HUES48 (cell line): ENCODE data around the gene PAFAH1B2.
A peak's percentile ranks its signal among the peaks of the same experiment; 100 is the strongest.

ENCODE experiments used
- H3K27ac ChIP-seq: one replicate; pipeline ENCODE4 v1.7.0; 2013; ENCODE audit warnings: low read depth, low read length, inconsistent platforms
- H3K27me3 ChIP-seq: 2 replicates; pipeline ENCODE4 v1.6.1; 2013; ENCODE audit warnings: mild to moderate bottlenecking, low read length; ENCODE audit not compliant: control insufficient read depth, insufficient read depth
- H3K36me3 ChIP-seq: 2 replicates; pipeline ENCODE4 v1.6.1; 2013; ENCODE audit warnings: low read length; ENCODE audit not compliant: control insufficient read depth, insufficient read depth
- H3K4me1 ChIP-seq: 2 replicates; pipeline ENCODE4 v1.6.1; 2013; ENCODE audit warnings: mild to moderate bottlenecking, low read length; ENCODE audit not compliant: control insufficient read depth, insufficient read depth
- H3K4me3 ChIP-seq: 2 replicates; pipeline ENCODE4 v1.5.1; 2013; ENCODE audit warnings: mild to moderate bottlenecking, low read depth, low read length
- H3K9ac ChIP-seq: 2 replicates; pipeline ENCODE4 v1.6.1; 2013; ENCODE audit warnings: mild to moderate bottlenecking, low read depth, low read length, moderate library complexity
- H3K9me3 ChIP-seq: 2 replicates; pipeline ENCODE4 v1.6.1; 2013; ENCODE audit warnings: low read length; ENCODE audit not compliant: control insufficient read depth, insufficient read depth

The PAFAH1B2 gene

DNA sequence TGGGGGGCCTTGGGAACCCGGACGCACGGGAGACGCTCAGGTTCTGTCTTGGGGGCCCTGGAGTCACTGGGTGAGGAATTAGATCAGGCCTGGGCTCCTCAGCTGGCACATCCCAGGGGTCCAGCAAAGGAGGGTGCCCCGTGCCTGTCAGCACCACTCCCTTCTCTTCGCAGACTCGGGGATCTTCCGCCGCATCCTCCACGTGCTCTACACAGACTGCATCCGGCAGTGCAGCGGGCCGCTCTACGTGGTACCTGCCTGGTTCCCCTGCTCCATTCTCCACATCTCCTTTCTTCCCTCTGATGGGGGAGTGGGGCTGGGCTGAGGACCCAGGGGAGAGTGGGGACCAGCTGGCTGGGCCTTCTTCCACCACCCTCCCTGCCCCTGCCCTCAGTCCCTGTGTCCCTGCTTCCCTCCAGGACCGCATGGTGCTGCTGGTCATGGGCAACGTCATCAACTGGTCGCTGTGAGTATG, 48.4 kb downstream of the PAFAH1B2 start:
- H3K27ac ChIP-seq = no peak overlapping the region
- no peaks in the 10 kb centered on the region for H3K27me3 ChIP-seq
- peaks cover 25% of the 10 kb centered on the region for H3K36me3 ChIP-seq
- H3K9ac ChIP-seq = no peak overlapping the region
- H3K4me3 ChIP-seq = no peak overlapping the region
- no peaks in the 10 kb centered on the region for H3K4me1 ChIP-seq
- no peaks in the 10 kb centered on the region for H3K9me3 ChIP-seq

DNA sequence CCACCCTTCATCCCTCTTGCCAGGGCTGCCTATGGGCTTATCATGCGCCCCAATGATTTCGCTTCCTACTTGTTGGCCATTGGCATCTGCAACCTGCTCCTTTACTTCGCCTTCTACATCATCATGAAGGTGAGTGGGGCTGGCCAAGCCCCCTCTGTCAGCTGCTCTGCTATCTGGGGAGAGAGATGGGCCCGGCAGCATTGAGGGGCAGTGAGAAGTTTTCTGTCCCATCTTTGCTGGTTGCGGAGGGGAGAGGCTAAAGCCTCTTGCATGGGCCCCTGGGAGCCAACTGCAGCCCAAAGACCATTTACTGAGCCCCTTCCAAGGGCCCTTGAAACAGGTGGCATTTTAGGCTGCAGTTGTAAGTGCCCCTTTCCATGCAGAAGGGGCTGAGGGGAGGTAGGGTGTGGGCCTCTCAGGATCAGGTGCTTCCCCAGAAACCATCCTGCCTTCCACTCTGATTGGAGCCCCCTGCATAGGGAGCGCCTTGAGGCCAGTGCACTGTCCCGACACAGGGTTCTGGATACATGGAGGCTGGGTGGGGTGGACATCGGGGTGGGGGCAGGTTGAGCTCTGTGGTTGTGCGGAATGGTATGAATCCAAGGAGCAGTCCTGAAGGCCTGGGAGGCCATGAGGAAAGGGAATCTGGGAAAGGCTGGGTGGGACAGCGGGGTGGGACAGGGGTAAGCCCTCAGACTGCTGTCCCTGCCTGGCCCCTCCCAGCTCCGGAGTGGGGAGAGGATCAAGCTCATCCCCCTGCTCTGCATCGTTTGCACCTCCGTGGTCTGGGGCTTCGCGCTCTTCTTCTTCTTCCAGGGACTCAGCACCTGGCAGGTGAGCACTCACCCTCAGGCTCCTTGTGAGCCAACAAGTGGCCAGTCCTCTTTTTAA, 49.3 kb downstream of the PAFAH1B2 start:
- Histone ChIP-seq H3K27ac (no peak overlapping the region), H3K9ac (no peak overlapping the region), H3K36me3 (peaks cover 25% of the 10 kb centered on the region), H3K4me1 (peaks cover 4% of the 10 kb centered on the region), H3K27me3 (no peaks in the 10 kb centered on the region), H3K4me3 (no peak overlapping the region), H3K9me3 (no peaks in the 10 kb centered on the region)

DNA sequence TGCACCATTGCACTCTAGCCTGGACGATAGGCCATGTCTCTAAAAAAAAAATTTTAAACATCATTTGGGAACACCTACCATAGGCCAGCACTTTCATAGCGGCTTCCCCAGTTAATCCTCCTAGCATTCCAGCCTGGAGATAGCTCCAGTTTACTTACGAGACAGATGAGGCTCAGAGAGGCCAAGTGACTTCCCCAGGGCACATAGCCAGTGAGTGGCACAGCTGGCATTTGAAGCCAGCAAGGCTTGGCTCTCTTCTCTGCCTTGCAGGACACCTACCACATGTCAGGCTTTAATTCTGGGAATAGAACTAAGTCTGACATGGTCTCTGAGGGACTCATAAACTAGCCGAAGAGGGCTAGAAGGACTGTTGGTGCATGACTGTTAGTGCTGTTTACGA, 50.2 kb downstream of the PAFAH1B2 start:
- Histone ChIP-seq H3K36me3 (peaks cover 19% of the 10 kb centered on the region), H3K4me1 (peaks cover 9% of the 10 kb centered on the region), H3K27ac (no peak overlapping the region)

DNA sequence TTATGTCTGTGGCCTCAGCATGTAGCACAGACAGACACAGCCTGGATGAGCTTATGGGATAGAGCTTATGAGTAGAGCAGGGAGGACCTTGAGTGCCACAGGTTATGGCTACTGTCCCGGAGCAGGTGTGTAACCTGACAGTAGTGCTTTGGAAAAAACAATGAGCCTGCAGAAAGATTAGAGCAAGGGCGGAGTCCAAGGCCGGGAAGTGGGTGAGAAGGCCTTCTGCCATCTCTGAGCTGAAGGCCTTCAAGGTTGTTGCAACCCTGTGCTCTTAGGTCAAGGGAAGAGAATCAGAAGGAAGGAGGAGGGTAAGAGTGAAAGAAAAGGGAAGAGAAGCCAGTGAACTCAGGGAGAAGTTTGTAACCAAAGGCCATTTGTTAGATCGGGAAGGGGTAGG, 51.2 kb downstream of the PAFAH1B2 start:
- no peak overlapping the region for H3K27ac ChIP-seq
- no peak overlapping the region for H3K9ac ChIP-seq
- peaks cover 15% of the 10 kb centered on the region for H3K36me3 ChIP-seq
- no peaks in the 10 kb centered on the region for H3K27me3 ChIP-seq
- H3K4me1 ChIP-seq = peaks cover 18% of the 10 kb centered on the region
- no peaks in the 10 kb centered on the region for H3K9me3 ChIP-seq
- no peak overlapping the region for H3K4me3 ChIP-seq

More for the DNA sequence above, 50.2 kb downstream of the PAFAH1B2 start:
- no peaks in the 10 kb centered on the region for H3K27me3 ChIP-seq
- no peak overlapping the region for H3K4me3 ChIP-seq
- H3K9ac ChIP-seq = no peak overlapping the region
- H3K9me3 ChIP-seq = no peaks in the 10 kb centered on the region

DNA sequence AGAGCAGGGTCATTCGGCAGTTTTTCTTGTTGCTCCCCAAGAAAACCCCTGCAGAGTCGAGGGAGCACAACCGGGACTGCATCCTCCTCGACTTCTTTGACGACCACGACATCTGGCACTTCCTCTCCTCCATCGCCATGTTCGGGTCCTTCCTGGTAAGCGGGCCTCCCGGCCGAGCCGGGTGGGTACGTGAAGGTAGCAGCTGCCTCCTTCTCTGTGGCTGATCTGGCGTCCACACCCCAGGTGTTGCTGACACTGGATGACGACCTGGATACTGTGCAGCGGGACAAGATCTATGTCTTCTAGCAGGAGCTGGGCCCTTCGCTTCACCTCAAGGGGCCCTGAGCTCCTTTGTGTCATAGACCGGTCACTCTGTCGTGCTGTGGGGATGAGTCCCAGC, 51.7 kb downstream of the PAFAH1B2 start:
- Histone ChIP-seq H3K36me3 (peaks cover 11% of the 10 kb centered on the region; the same call in 1 of the 2 replicates), H3K4me3 (no peak overlapping the region), H3K27ac (no peak overlapping the region), H3K9ac (no peak overlapping the region), H3K4me1 (peaks cover 23% of the 10 kb centered on the region), H3K27me3 (no peaks in the 10 kb centered on the region), H3K9me3 (no peaks in the 10 kb centered on the region)

DNA sequence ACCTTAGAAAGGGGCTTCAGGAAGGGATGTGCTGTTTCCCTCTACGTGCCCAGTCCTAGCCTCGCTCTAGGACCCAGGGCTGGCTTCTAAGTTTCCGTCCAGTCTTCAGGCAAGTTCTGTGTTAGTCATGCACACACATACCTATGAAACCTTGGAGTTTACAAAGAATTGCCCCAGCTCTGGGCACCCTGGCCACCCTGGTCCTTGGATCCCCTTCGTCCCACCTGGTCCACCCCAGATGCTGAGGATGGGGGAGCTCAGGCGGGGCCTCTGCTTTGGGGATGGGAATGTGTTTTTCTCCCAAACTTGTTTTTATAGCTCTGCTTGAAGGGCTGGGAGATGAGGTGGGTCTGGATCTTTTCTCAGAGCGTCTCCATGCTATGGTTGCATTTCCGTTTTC, 52.9 kb downstream of the PAFAH1B2 start:
- Histone ChIP-seq H3K27ac (no peak overlapping the region), H3K4me3 (no peak overlapping the region), H3K9me3 (no peaks in the 10 kb centered on the region), H3K36me3 (peaks cover 11% of the 10 kb centered on the region), H3K9ac (no peak overlapping the region), H3K27me3 (no peaks in the 10 kb centered on the region), H3K4me1 (peaks cover 34% of the 10 kb centered on the region)

DNA sequence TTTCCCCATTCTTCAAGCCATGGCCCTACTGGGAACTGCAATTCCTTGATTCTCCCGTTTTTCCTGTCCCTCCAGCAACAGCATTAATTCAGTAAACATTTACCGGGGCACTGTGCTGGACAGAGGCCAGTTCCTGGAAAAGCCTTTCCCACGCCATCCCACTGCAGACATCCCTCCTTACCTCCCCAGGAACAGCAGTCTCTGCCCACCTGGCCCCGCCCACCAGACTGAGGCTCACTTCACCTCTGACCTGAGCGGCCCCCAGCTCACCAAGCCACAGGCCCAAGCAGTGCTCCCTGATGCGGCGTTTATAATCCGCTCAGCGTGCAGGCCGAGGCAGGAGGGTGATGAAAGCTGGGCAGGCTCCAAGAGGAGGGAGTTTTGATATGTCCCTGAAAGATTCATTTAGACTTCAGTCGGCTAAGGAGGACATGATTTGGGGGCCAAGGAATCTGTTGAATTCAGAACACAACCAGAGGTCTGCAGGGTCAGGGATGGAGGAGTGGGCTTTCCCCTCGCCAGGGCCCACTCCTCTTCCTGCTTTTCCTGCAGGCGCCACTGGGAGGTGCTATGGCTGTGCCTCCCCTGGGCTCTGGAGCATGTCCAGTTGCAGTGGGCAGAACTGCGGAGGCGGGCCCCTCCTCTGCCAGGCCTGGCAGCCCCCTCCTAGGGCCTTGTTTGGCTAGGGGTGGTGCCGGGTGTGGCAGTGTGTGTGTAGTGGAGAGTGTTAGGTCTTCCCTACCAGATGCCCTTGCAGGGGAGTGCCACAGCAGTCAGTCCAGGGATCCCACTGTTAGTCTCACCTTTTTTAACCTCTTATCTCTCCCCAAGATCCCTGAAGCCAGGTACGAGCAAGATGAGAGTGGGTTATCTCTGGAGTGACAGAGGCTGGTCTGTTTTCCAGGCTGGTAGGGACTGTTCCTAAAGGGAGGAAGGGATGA, 53.7 kb downstream of the PAFAH1B2 start:
- H3K27ac ChIP-seq = peak overlapping the region; percentile 95
- no peaks in the 10 kb centered on the region for H3K9me3 ChIP-seq
- H3K4me3 ChIP-seq = peak overlapping the region; percentile 74
- peaks cover 34% of the 10 kb centered on the region for H3K4me1 ChIP-seq
- H3K9ac ChIP-seq = peak overlapping the region; percentile 58
- no peaks in the 10 kb centered on the region for H3K27me3 ChIP-seq
- H3K36me3 ChIP-seq = peaks cover 14% of the 10 kb centered on the region

DNA sequence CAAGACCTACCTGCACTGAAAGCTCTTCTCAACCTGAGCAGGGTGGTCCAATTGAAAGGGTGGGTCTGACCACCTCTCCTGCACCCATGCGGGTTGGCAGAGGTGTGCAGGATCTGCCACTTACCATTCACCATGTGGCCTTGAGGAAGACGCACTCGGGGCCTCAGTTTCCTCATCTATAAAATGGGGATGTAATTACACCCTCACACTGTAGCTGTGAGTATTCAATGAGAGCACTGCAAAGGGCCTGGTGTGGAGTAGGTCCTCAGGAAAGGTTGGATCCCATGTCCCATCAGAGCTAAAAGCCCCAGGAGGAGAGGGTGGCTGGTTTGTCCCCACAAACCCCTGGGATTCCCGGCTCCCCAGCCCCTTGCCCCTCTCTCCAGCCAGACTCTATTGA, 54.5 kb downstream of the PAFAH1B2 start:
- H3K27ac ChIP-seq = peak overlapping the region; percentile 95
- peaks cover 19% of the 10 kb centered on the region for H3K36me3 ChIP-seq
- peak overlapping the region; percentile 58 for H3K9ac ChIP-seq

DNA sequence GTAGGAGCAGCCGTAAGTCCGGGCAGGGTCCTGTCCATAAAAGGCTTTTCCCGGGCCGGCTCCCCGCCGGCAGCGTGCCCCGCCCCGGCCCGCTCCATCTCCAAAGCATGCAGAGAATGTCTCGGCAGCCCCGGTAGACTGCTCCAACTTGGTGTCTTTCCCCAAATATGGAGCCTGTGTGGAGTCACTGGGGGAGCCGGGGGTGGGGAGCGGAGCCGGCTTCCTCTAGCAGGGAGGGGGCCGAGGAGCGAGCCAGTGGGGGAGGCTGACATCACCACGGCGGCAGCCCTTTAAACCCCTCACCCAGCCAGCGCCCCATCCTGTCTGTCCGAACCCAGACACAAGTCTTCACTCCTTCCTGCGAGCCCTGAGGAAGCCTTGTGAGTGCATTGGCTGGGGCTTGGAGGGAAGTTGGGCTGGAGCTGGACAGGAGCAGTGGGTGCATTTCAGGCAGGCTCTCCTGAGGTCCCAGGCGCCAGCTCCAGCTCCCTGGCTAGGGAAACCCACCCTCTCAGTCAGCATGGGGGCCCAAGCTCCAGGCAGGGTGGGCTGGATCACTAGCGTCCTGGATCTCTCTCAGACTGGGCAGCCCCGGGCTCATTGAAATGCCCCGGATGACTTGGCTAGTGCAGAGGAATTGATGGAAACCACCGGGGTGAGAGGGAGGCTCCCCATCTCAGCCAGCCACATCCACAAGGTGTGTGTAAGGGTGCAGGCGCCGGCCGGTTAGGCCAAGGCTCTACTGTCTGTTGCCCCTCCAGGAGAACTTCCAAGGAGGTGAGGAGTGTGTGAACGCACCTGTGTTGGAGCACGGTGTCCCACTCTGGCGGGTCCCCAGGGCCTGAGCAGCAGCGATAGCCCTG, 55.2 kb downstream of the PAFAH1B2 start, which contains the start of gene TAGLN:
TAGLN (plus strand) TSS at position 318 of the 863 bp plus-strand sequence. CDS start 3,644 bp downstream, outside the sequence.
- H3K4me1 ChIP-seq = peaks cover 34% of the 10 kb centered on the region
- H3K4me3 ChIP-seq = peak within 1 kb of the TSS; percentile 74
- no peaks in the 10 kb centered on the region for H3K27me3 ChIP-seq
- peak within 1 kb of the TSS; percentile 95 for H3K27ac ChIP-seq
- H3K9ac ChIP-seq = peak within 1 kb of the TSS; percentile 90
- H3K36me3 ChIP-seq = peaks cover 25% of the 10 kb centered on the region
- H3K9me3 ChIP-seq = no peaks in the 10 kb centered on the region

More for the DNA sequence above, 54.5 kb downstream of the PAFAH1B2 start:
- peak overlapping the region; percentile 74 for H3K4me3 ChIP-seq
- H3K9me3 ChIP-seq = no peaks in the 10 kb centered on the region
- peaks cover 34% of the 10 kb centered on the region for H3K4me1 ChIP-seq
- H3K27me3 ChIP-seq = no peaks in the 10 kb centered on the region
